Measurements from ENCODE around the gene TMEM53.

The TMEM53 gene

DNA sequence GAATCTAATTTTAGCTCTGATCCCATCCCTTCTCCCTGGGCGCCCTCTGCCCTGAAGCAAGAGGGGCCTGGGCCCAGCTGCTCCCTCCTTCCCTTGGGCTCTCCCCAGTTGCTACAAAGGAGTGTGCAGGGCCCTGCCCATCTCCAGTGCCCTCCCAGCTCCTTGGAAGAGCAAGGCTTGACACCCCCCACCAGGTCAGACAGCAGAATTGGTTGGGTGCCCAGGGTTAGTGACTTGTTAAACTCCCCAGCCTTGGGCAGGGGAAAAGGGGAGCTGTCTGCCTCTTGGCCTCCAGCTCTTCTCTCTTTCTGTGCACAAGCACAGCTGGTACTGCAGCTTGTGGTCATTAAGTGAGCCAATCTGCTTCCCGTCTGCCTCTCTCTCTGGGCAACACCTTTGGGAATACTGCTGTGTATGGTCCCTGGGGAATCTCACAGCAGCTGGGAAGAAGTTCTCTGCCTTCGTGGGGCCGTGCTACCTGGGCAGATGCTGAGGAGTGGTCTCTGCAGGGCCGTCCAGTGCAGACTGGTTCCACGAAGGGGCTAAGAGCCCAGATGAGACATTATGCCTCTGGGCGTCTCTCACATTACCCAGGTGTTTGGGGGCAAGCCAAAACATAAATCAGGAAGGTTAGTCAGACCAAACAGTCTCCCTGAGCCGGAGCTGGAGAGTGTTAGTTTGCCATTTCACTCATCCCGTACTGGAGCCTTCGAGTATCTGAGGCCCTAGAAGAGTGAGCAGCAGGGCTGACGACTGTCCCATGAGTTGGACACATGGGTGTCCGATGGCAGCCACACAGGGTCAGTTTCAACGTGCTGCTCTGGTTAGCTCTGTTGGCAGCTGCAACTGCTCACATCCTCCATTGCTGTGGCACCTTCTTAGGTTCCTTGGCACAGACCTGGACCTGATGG lies 37.3 kb downstream of the TMEM53 start:
- Histone ChIP-seq H3K27me3 (ENCODE audit: insufficient read depth, low read depth) (no peaks in the 10 kb centered on the region), H3K27ac (no peak overlapping the region), H3K4me3 (IDR thresholded peaks at IDR 0.05; ENCODE audit: insufficient read depth, low read depth, low read length) (no peak overlapping the region), H2AFZ (ENCODE audit: low read depth) (no peak overlapping the region), H4K20me1 (ENCODE audit: insufficient read depth) (no peaks in the 10 kb centered on the region), H3K36me3 (ENCODE audit: insufficient read depth) (no peaks in the 10 kb centered on the region), H3K4me1 (ENCODE audit: low read depth, poor library complexity, severe bottlenecking) (peaks cover 6% of the 10 kb centered on the region), H3K4me2 (no peak overlapping the region), H3K79me2 (ENCODE audit: insufficient read depth, low read depth) (no peaks in the 10 kb centered on the region; the same call in 1 of the 2 replicates), H3K9ac (no peak overlapping the region)
- TF ChIP-seq, protein P1, sequence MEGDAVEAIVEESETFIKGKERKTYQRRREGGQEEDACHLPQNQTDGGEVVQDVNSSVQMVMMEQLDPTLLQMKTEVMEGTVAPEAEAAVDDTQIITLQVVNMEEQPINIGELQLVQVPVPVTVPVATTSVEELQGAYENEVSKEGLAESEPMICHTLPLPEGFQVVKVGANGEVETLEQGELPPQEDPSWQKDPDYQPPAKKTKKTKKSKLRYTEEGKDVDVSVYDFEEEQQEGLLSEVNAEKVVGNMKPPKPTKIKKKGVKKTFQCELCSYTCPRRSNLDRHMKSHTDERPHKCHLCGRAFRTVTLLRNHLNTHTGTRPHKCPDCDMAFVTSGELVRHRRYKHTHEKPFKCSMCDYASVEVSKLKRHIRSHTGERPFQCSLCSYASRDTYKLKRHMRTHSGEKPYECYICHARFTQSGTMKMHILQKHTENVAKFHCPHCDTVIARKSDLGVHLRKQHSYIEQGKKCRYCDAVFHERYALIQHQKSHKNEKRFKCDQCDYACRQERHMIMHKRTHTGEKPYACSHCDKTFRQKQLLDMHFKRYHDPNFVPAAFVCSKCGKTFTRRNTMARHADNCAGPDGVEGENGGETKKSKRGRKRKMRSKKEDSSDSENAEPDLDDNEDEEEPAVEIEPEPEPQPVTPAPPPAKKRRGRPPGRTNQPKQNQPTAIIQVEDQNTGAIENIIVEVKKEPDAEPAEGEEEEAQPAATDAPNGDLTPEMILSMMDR (conservative IDR thresholded peaks at IDR 0.05; ENCODE audit: low read depth, low read length) = no peak

DNA sequence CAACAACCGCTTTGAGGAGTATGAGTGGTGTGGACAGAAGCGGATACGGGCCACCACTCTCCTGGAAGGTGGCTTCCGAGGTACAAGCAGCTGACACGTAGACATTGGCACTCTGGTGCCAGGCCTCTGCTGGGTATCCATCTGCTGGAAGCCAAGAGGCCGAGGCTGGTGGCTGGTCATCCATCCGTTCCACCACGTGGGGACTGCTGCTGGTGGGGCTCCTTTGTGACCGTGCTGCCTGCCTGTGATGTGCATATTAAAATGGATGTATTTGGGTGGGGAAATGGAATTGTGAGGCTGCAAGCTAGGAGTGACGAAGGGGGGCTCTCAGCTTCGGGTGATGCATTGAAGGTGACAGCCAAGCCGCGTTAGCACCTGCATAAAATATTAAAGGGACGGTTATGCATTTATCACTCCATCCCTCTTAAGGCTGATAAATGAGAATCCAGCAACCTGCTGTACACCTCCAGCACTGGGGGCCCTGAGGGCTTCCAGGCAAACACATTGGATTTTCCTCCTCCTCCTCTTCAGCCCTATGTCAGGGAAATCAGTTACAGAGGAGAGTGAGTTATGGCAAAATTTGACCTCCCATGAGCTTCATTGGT lies 38.1 kb downstream of the TMEM53 start:
- Histone ChIP-seq H2AFZ (ENCODE audit: low read depth) (no peak overlapping the region), H3K9ac (no peak overlapping the region), H3K4me1 (ENCODE audit: low read depth, poor library complexity, severe bottlenecking) (peaks cover 8% of the 10 kb centered on the region), H3K36me3 (ENCODE audit: insufficient read depth) (no peaks in the 10 kb centered on the region), H3K4me3 (IDR thresholded peaks at IDR 0.05; ENCODE audit: insufficient read depth, low read depth, low read length) (no peak overlapping the region), H3K27ac (no peak overlapping the region), H3K4me2 (no peak overlapping the region), H3K79me2 (ENCODE audit: insufficient read depth, low read depth) (no peaks in the 10 kb centered on the region; the same call in 1 of the 2 replicates), H3K27me3 (ENCODE audit: insufficient read depth, low read depth) (no peaks in the 10 kb centered on the region), H4K20me1 (ENCODE audit: insufficient read depth) (no peaks in the 10 kb centered on the region)
- TF ChIP-seq, protein P1 (conservative IDR thresholded peaks at IDR 0.05; ENCODE audit: low read depth, low read length) = no peak

DNA sequence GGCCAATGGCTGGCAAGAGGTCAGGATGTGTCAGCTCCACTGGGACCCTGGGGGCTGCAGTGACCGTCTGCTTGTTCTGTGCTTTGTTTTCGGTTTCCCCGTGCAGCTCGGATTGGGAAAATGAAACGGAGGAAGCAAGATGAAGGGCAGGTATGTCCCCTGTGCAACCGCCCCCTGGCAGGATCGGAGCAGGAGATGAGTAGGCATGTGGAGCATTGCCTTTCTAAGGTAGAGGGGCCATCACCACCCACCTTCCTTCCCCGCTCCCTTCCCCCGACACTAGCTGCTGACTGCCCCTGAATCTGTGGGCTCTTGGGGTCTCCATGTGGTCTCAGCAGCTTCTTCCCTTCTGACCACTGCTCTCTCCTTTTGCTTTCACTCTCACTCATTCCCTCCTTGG lies 38.8 kb downstream of the TMEM53 start:
- no peak overlapping the region for H3K9ac ChIP-seq
- no peak overlapping the region for H3K4me3 ChIP-seq (IDR thresholded peaks at IDR 0.05; ENCODE audit: insufficient read depth, low read depth, low read length)

DNA sequence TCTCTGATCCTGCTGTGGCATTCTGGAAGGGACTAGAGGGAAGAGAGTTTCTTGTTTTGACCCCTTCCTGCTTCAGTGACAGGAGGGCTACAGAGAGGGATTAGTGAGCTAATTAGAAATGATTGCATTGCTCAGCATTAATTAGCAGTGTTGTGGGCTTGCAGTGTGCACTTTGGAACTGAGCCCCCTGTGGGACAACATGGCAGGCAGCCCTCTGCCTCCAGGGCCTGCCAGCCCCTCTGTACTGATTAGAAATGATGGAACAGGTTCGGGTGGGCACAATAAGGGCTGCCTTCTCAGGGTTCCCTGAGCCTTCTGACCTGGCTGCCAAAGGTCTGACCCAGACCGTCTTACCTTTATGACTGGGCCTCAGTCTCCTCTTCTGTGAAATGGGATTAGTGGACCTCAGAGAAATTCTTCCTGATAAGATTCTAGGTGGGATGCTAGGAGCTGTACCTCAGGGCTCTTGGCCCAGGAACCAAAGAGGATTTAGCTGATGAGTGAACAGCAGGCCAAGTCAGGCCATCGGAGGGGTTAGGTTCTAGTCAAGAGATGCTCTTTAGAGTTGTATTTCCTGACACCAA lies 39.6 kb downstream of the TMEM53 start:
- no peak overlapping the region for H3K4me2 ChIP-seq
- H3K27ac ChIP-seq = no peak overlapping the region
- H3K79me2 ChIP-seq (ENCODE audit: insufficient read depth, low read depth) = no peaks in the 10 kb centered on the region; the same call in 1 of the 2 replicates
- no peaks in the 10 kb centered on the region for H3K27me3 ChIP-seq (ENCODE audit: insufficient read depth, low read depth)
- H3K36me3 ChIP-seq (ENCODE audit: insufficient read depth) = no peaks in the 10 kb centered on the region
- H2AFZ ChIP-seq (ENCODE audit: low read depth) = no peak overlapping the region
- H3K4me1 ChIP-seq (ENCODE audit: low read depth, poor library complexity, severe bottlenecking) = peaks cover 10% of the 10 kb centered on the region
- TF ChIP-seq, protein P1 (conservative IDR thresholded peaks at IDR 0.05; ENCODE audit: low read depth, low read length) = no peak
- no peak overlapping the region for H3K4me3 ChIP-seq (IDR thresholded peaks at IDR 0.05; ENCODE audit: insufficient read depth, low read depth, low read length)
- no peaks in the 10 kb centered on the region for H4K20me1 ChIP-seq (ENCODE audit: insufficient read depth)
- H3K9ac ChIP-seq = no peak overlapping the region

More for the DNA sequence above, 38.8 kb downstream of the TMEM53 start:
- Histone ChIP-seq H3K79me2 (ENCODE audit: insufficient read depth, low read depth) (no peaks in the 10 kb centered on the region; the same call in 1 of the 2 replicates), H3K27ac (no peak overlapping the region), H4K20me1 (ENCODE audit: insufficient read depth) (no peaks in the 10 kb centered on the region), H3K4me1 (ENCODE audit: low read depth, poor library complexity, severe bottlenecking) (peaks cover 10% of the 10 kb centered on the region), H2AFZ (ENCODE audit: low read depth) (no peak overlapping the region), H3K27me3 (ENCODE audit: insufficient read depth, low read depth) (no peaks in the 10 kb centered on the region), H3K4me2 (no peak overlapping the region), H3K36me3 (ENCODE audit: insufficient read depth) (no peaks in the 10 kb centered on the region)
- TF ChIP-seq, protein P1 (conservative IDR thresholded peaks at IDR 0.05; ENCODE audit: low read depth, low read length) = no peak

All from KMS-11 (cell line).